Activated CD4-positive, alpha-beta T cell treated with anti-CD3 and anti-CD28 coated beads for 36 hours (primary cell): ENCODE data around the gene ACACB. TPM values are rescaled to one million over a fixed set of nuclear protein-coding genes. Genes with fewer than 3 reads are reported as not detected.

ENCODE experiments used
- ATAC-seq: fragments of 200-7000 bp; cut with Tn5 transposase; one replicate; pipeline ENCODE4 v1.10.0; 2021; ENCODE audit warnings: mild to moderate bottlenecking, moderate library complexity
- CTCF ChIA-PET: fragments of 350-600 bp; sonication (Branson Sonifier 250); formaldehyde crosslinking; loops from one replicate; lab custom pipeline; 2021; ENCODE audit warnings: antibody characterized with exemption; lab: Charles Lee
- POLR2A ChIA-PET: fragments of 350-600 bp; sonication (Branson Sonifier 250); formaldehyde crosslinking; loops from one replicate; lab custom pipeline; 2021; ENCODE audit warnings: antibody characterized with exemption, inconsistent platforms; lab: Charles Lee
- DNase-seq: peaks from one replicate; pipeline ENCODE4 v3.0.0-alpha.2; 2020
- H3K27ac Mint-ChIP-seq: one replicate; pipeline ENCODE4 v1.8.0; 2021; ENCODE audit warnings: mixed read lengths
- H3K27me3 Mint-ChIP-seq: one replicate; pipeline ENCODE4 v1.8.0; 2021; ENCODE audit warnings: mixed read lengths
- H3K36me3 Mint-ChIP-seq: one replicate; pipeline ENCODE4 v1.8.0; 2021; ENCODE audit warnings: low read depth, mixed read lengths
- H3K4me1 Mint-ChIP-seq: one replicate; pipeline ENCODE4 v1.8.0; 2021; ENCODE audit warnings: mixed read lengths
- H3K4me3 Mint-ChIP-seq: one replicate; pipeline ENCODE4 v1.8.0; 2021; ENCODE audit warnings: mild to moderate bottlenecking, moderate library complexity, mixed read lengths
- H3K9me3 Mint-ChIP-seq: one replicate; pipeline ENCODE4 v1.8.0; 2021; ENCODE audit warnings: low read depth, mixed read lengths
- intact Hi-C, 2 experiments: fragments of 100-400 bp; cut with DNase I in 1 of 2; cut with micrococcal nuclease in 1 of 2; formaldehyde crosslinking; loops; one replicate each; pipeline versions ENCODE4 v1.14.2 to v1.15.1; 2022 to 2024; cut with DNase I, micrococcal nuclease
- total RNA-seq, 2 experiments: library from RNA; stranded (reverse); gene quantifications; one replicate each; pipeline ENCODE4 v1.2.3, GENCODE V29; 2021

Gene ACACB
- total RNA-seq, 2 experiments from 2014 or later: 11.5 to 13.3 TPM

DNA sequence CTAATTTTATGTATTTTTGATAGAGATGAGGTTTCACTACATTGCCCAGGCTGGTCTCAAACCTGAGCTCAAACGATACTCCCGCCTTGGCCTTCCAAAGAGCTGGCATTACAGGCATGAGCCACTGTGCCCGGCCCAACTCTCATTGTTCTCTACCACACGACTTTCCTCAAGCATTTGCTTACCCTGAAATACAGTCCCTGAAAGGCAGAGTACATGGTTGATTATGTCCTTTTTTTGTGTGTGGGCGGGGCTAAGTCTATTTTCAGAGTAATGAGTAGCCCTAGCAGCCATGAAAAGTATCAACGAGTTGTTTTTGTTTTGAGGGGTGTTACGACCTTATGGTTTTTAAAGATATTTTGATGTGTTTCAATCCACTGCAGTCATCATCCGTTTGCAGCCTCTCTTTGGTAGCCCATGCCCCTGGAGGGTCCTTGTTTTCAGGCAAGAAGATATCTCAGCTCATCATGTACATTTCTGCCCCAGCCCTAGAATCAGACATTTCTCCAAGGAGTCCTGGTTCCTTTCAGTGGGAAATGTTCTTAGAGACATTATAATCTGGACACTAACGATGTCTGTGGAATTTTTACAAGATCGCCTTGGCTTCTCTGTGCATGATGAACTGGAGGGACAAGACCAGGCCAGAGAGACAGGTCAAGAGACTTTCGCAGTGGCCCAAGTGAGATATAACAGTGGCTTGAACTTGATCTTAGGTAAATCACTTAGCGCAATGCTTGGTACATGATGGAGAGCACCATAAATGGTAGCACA is 8.7 kb downstream of the ACACB start:
- H3K9me3 Mint-ChIP-seq: no peaks in the 10 kb centered on the region
- intact Hi-C loops: no loop called here
- ChIA-PET POLR2A (no interaction called here), CTCF (interaction anchor here (0.8 to 1.4 kb wide), 2 partner anchors 13 to 109 kb away, joined by 3 to 4 read pairs; no protein-coding TSS in a partner anchor)
- DNase-seq (no peak), ATAC-seq (no peak)
- H3K27me3 Mint-ChIP-seq: no peaks in the 10 kb centered on the region
- no peak overlapping the region for H3K4me3 Mint-ChIP-seq
- H3K36me3 Mint-ChIP-seq: no peaks in the 10 kb centered on the region
- no peak overlapping the region for H3K27ac Mint-ChIP-seq
- H3K4me1 Mint-ChIP-seq: no peaks in the 10 kb centered on the region

DNA sequence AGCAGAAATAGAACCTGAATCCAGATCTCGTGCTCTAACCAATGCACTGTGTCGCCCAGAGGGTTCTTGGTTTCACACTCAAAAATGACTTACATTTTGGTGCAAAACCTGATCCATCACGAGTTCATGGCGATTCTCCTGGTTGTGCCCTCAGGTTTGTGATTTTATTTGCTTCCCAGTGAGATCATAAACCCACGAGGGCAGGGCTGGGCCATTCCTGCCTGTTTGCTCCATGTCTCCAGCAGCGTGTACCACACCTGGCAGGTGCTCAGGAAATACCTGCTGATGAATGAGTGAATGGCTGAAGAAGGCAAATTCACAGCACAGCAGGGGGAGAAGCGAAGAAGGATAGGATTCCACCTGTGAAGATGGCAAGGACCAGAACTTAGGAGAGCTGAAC is 9.4 kb downstream of the ACACB start:
- Mint-ChIP-seq H3K4me1 (no peaks in the 10 kb centered on the region), H3K36me3 (no peaks in the 10 kb centered on the region), H3K27ac (no peak overlapping the region), H3K27me3 (no peaks in the 10 kb centered on the region), H3K4me3 (no peak overlapping the region), H3K9me3 (no peaks in the 10 kb centered on the region)
- DNase-seq (no peak), ATAC-seq (no peak)
- intact Hi-C loops: no loop called here
- POLR2A ChIA-PET: no interaction called here
- CTCF ChIA-PET: interaction anchor here (0.8 to 1.3 kb wide), 2 partner anchors 14 to 110 kb away, joined by 4 to 5 read pairs; no protein-coding TSS in a partner anchor

DNA sequence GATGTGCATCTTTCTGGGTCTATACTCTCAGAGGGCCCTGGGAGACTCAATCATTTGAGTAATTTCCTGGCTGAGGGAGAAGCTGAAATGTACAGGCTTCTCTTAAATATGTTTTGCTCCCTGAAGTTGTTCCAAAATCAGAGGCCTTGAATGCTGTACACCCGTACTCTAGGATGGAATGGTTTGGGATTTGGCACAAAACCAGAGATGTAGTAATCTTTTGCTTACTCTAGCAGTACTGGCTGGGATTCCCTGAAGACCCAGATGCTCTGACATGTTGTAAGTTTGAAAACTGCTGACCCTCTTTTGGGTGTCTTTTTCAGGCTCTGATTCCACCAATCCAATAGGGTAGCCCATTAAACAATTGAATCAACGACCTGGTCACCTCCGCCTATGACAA is 10.4 kb downstream of the ACACB start:
- no peak for DNase-seq
- Mint-ChIP-seq H3K9me3 (no peaks in the 10 kb centered on the region), H3K36me3 (no peaks in the 10 kb centered on the region), H3K4me1 (no peaks in the 10 kb centered on the region), H3K27ac (no peak overlapping the region), H3K4me3 (no peak overlapping the region), H3K27me3 (no peaks in the 10 kb centered on the region)
- CTCF ChIA-PET: interaction anchor here (1.3 kb wide), 1 partner anchor 15 kb away, joined by 5 read pairs; no protein-coding TSS in a partner anchor
- ATAC-seq: no peak
- POLR2A ChIA-PET: no interaction called here
- intact Hi-C loops: no loop called here

DNA sequence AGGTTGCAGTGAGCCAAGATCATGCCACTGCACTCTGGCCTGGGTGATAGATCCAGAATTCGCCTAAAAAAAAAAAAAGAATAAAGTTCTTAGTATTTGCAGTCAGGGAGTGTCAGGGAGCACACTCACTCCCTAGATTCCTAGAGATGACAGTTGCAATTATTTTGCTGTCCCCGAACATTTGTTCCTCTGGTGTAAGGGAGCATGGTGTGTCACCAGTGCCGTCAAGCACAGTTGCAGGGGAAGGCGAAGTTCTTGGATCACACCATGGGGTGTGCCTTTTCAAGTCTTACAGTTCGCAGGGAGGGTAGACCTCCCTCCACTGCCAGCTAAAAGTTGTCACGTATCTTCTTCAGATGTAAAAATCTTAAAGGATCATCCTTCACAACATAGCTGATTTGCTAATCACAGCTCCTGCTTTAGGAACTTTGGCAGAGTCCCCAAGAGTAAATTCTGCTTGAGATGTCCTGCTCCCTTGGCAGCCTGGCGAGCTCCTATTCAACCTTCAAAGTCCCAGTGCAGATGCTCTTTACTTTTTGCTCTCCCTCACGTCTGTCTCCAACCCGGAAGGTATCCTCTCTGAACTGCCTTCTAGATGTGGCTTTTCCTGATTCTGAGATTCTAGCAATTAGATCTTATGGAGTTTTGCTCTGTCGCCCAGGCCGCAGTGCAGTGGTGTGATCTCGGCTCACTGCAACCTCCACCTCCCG is 11.3 kb downstream of the ACACB start:
- Mint-ChIP-seq H3K27ac (no peak overlapping the region), H3K4me3 (no peak overlapping the region), H3K36me3 (no peaks in the 10 kb centered on the region), H3K9me3 (no peaks in the 10 kb centered on the region), H3K27me3 (no peaks in the 10 kb centered on the region), H3K4me1 (no peaks in the 10 kb centered on the region)
- POLR2A ChIA-PET: no interaction called here
- intact Hi-C loops: no loop called here
- no peak for DNase-seq
- CTCF ChIA-PET: no interaction called here
- no peak for ATAC-seq

- no peak for ATAC-seq
- intact Hi-C loops: no loop called here
- ChIA-PET POLR2A (no interaction called here), CTCF (interaction anchor here (0.7 kb wide), 2 partner anchors 38 to 327 kb away, joined by 3 to 4 read pairs; partner anchors contain the start of gene ALKBH2)
- Mint-ChIP-seq H3K9me3 (no peaks in the 10 kb centered on the region), H3K4me3 (no peak overlapping the region), H3K27ac (no peak overlapping the region), H3K27me3 (no peaks in the 10 kb centered on the region), H3K36me3 (peaks cover 1% of the 10 kb centered on the region), H3K4me1 (no peaks in the 10 kb centered on the region)
- DNase-seq: no peak
Measured at GRCh38 chr12:109130297-109131153, 14.1 kb downstream of the ACACB start.

DNA sequence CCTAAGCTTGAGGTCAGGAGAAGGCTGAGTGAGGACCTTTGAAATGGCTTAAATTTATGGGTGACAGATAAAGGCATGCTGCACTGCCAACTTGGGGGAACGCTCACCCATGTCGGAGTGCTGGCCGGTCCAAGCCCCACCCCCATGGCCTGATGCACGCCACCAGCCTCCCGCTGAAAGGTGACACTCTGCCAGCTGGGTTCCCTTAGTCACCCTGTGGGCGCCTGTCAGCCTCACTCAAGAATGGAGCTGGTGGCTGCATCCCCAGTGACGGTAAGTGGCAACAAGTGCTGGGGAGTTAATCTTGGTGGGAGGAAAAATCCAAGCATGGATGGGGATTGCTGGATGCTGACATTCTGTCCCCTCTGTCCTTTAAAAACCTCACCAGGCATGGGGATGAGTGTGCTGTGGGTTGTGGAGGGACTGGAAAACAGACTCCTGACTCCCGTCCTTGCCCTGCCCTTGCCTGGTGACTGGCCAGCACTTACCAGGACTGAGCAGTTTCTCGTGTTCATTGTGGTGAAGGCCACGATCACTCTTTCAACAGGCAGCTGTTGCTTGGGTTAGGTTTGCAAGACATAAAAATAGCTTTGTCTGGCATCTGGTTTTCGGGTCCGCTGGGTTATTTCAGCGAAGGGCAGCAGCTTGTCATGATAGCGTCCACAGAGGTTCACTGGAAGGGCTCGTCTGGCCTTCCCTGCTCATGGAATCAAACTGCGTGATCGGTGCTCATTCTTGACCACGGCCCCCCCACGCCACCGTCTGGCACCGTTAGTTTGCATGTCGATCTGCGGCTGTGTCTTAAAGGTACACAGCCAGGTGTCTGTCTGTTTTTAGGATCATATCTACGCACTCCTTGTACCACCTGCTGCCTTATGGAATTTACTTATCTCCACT is 15.0 kb downstream of the ACACB start:
- ATAC-seq: no peak
- no peak for DNase-seq
- Mint-ChIP-seq H3K36me3 (peaks cover 1% of the 10 kb centered on the region), H3K9me3 (no peaks in the 10 kb centered on the region), H3K27me3 (no peaks in the 10 kb centered on the region), H3K4me3 (no peak overlapping the region), H3K27ac (no peak overlapping the region), H3K4me1 (no peaks in the 10 kb centered on the region)
- ChIA-PET POLR2A (no interaction called here), CTCF (interaction anchor here (0.6 to 0.8 kb wide), 4 partner anchors 29 to 359 kb away, joined by 3 to 4 read pairs (median 3); partner anchors contain the start of gene ALKBH2)
- intact Hi-C loops: no loop called here

GRCh38 chr12:109134186-109134917 is 18.0 kb downstream of the ACACB start:
- no peaks in the 10 kb centered on the region for H3K4me1 Mint-ChIP-seq
- intact Hi-C loops: no loop called here
- ChIA-PET POLR2A (no interaction called here), CTCF (interaction anchor here (1.5 kb wide), 1 partner anchor 23 kb away, joined by 5 read pairs; no protein-coding TSS in a partner anchor)
- H3K9me3 Mint-ChIP-seq: no peaks in the 10 kb centered on the region
- no peak overlapping the region for H3K27ac Mint-ChIP-seq
- no peaks in the 10 kb centered on the region for H3K27me3 Mint-ChIP-seq
- peaks cover 1% of the 10 kb centered on the region for H3K36me3 Mint-ChIP-seq
- peak; percentile 16 for DNase-seq
- no peak for ATAC-seq
- no peak overlapping the region for H3K4me3 Mint-ChIP-seq

DNA sequence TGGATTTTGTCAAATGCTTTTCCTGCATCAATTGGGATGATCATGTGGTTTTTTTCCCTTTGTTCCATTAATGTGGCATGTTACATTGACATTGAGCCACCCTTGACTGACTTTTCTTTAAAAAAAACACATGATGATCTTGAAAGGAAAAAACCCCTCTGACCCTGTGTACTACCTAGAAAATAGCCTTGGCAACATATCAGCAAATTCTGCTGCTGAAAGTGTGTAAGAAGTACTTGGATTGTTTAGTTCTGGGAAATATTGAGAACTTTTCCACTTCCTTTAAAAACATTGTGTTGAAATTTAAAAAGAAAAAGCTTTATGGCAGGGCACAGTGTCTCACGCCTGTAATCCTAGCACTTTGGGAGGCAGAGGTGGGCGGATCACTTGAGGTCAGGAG is 20.7 kb downstream of the ACACB start:
- Mint-ChIP-seq H3K27ac (no peak overlapping the region), H3K9me3 (no peaks in the 10 kb centered on the region), H3K27me3 (no peaks in the 10 kb centered on the region), H3K4me1 (no peaks in the 10 kb centered on the region), H3K4me3 (no peak overlapping the region), H3K36me3 (peaks cover 1% of the 10 kb centered on the region)
- DNase-seq: no peak
- intact Hi-C loops: no loop called here
- ChIA-PET POLR2A (no interaction called here), CTCF (interaction anchor here (0.6 to 0.7 kb wide), 3 partner anchors 27 to 502 kb away, joined by 3 read pairs; no protein-coding TSS in a partner anchor)
- no peak for ATAC-seq

GRCh38 chr12:109139360-109139759 is 23.0 kb downstream of the ACACB start:
- Mint-ChIP-seq H3K4me3 (no peak overlapping the region), H3K9me3 (no peaks in the 10 kb centered on the region), H3K36me3 (peaks cover 1% of the 10 kb centered on the region), H3K27me3 (no peaks in the 10 kb centered on the region), H3K27ac (no peak overlapping the region), H3K4me1 (peaks cover 7% of the 10 kb centered on the region)
- ChIA-PET POLR2A (no interaction called here), CTCF (interaction anchor here (0.6 kb wide), 1 partner anchor 39 kb away, joined by 3 read pairs; no protein-coding TSS in a partner anchor)
- intact Hi-C loops: no loop called here
- ATAC-seq (no peak), DNase-seq (no peak)

GRCh38 chr12:109139791-109140190 is 23.4 kb downstream of the ACACB start:
- Mint-ChIP-seq H3K27me3 (no peaks in the 10 kb centered on the region), H3K4me1 (peaks cover 7% of the 10 kb centered on the region), H3K27ac (no peak overlapping the region), H3K4me3 (no peak overlapping the region), H3K9me3 (no peaks in the 10 kb centered on the region), H3K36me3 (peaks cover 1% of the 10 kb centered on the region)
- DNase-seq (no peak), ATAC-seq (no peak)
- ChIA-PET POLR2A (no interaction called here), CTCF (no interaction called here)
- intact Hi-C loops: no loop called here
